ENCODE data around the gene PRR5L.
"Not testable (repeated sequence)": the region's sequence is repeated elsewhere in the genome, so short reads cannot be mapped to it uniquely, and the experiment has no call there.

PRR5L gene

DNA sequence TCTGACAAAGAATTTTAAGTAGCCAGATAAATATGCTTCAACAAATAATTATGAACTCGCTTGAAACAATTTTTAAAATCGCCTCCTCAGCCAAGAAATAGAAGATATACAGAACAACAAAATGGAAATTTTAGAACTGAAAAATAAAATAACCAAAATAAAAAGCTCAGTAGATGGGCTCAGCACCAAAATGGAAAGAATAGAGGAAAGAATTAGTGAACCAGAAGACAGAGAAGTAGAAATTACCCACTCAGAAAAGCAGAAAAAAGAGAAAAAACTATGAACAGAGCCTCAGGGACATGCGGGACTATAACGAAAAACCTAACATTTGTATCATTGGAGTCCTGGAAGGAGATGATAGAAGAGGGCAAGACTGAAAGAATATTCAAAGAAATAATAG lies 14.2 kb upstream of the PRR5L start:
- DNase-seq (ENCODE audit: low read depth) = no peak

DNA sequence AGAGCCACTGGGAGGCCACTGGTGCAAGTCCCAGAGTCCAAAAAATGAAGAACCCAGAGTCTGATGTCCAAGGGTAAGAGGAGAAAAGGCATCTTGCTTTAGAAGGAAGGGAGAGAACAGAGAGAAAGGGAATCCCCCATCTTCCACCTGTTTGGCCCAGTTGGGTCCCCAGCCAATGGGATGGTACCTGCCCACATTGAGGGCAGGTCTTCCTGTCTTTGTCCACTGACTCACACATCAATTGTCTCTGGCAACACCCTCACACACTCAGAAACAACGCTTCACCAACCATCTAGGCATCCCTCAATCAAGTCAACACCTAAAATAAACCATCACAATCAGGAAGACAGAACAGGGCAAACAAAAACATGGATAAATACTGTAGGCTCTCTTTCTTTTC lies 13.2 kb upstream of the PRR5L start:
- DNase-seq (ENCODE audit: low read depth) = no peak

DNA sequence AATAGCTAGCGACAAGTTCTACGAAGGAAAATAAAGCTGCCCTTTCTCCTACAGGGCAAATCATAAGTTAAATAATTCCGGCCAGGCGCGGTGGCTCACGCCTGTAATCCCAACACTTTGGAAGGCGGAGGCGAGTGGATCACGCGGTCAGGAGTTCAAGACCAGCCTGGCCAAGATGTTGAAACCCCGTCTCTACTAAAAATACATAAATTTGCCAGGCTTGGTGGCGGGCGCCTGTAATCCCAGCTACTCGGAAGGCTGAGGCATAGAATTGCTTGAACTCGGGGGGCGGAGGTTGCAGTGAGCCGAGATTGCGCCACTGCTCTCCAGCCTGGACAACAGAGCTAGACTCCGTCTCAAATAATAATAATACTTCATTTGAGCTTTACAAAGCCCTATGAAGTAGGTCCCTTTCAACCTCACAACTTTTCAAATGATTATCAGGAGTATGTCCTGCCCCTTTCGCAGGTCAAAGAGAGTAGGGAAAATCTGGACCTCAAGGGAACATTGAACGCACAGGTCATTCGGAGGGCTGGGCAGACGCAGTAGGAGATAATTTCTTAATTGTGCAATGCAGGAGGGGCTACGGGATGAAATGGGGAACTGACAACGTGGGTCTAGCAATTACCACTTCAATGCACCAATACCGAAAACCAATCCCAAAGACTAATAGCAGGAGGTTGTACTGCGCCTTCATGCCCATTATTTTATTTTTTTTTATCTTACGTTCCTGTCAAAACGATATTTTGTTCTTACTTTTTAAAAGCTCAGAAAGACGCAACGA lies 7.5 kb upstream of the PRR5L start:
- no peak for DNase-seq (ENCODE audit: low read depth)

DNA sequence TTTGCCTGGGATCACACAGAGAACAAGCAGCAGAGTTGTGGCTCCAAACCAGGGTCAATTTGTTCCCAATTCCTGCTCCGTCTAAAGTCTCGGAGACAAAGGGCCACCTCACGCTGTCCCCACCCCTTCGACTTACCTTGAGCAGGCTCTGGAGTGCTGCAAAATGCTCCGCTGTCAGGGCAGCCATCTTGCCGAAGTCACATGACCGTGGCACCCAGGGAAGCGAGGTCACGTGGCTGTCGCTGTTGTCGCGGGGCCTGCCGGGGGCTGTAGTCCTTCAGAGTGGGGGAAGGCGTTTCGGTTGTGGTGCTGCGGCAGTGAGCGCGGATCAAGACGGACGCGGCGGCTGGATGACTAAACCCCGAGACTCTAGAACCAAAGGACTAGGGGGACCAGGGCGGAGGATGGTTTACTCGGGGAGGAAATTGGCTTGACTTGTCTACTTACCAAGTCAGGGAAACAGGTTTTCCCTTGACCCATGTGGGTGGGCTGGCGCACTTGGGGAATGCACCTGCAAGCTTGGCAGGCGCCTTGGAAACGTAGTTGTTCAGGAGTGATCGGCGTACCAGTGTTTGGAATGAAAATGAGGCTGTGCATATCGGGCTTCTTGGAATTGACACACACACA lies 6.7 kb upstream of the PRR5L start, which contains the start of gene COMMD9:
TSS of gene COMMD9 (minus strand) at position 199 of the 627 bp plus-strand sequence. CDS start at position 187, 12 bp downstream.
- DNase-seq (ENCODE audit: low read depth) = peak; percentile 75

DNA sequence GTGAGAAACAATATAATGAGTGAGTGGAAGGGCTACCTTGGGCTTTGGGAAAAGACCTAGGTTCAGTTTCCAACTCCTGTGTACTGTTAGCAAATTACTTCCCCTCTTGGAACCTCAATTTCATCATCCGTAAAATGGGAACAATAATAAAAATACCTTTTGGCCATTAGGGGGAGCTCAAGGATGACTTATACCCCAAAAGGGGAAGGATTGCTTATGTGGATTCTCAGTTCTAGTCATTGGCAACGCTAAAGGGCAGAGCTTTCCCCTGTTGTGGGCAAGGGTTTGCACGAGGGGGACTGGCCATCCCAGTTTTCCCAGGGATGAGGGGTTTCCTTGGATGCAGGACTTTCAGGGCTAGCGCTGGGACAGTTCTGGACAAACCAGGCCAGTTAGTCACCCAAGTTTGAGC lies 3.8 kb upstream of the PRR5L start:
- DNase-seq (ENCODE audit: low read depth) = no peak

DNA sequence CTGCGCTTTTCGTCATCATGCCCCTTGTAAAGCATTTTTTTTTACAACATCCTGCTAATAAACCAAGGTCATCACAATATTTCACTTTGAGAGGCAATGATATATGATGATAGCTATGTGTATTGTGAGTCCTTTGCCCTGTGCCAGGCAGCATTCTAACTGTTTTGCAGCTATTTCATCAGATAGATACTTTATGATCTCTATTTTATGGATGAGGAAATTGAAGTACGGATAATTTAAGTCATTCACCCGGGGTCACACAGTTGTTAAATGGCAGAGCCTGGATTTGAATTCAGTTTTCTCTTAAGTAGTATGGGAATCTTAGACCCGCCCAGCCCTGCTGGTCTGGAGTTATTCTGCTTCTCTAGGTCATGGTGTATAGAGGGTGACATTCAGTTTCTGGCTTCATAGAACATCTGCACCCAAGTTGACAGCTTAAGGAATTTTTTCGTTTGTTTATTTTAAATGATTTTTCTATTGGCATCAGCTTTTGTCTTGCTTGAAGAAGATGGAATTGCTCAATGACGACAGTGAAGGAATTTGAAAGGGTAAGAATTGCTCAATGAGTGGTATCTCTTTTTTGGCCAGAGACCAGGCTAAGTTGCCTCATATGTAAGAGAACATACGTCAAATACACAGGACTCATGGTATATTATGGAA lies 926 bp downstream of the PRR5L start:
- peak; percentile 45 for DNase-seq (ENCODE audit: low read depth)

DNA sequence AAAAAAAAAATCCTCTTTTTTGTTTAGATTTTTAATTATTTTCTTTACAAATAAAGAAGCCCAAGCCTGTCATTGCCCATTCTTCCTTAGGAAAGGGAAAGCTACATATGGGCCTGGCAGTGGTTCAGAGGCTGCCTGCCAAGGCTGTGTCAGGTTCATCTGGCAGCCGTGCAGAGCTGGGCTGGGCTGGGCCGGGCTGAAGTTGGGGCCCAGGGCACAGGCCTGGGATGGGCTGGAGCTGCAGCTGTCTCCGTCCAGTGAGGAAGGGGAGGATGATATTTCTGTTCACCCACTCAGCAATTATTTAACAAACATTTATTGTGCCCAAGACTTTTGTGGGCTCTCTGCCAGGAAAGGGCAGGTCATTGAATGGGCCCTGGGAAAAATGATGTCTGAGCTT lies 4.6 kb downstream of the PRR5L start:
- no peak for DNase-seq (ENCODE audit: low read depth)

DNA sequence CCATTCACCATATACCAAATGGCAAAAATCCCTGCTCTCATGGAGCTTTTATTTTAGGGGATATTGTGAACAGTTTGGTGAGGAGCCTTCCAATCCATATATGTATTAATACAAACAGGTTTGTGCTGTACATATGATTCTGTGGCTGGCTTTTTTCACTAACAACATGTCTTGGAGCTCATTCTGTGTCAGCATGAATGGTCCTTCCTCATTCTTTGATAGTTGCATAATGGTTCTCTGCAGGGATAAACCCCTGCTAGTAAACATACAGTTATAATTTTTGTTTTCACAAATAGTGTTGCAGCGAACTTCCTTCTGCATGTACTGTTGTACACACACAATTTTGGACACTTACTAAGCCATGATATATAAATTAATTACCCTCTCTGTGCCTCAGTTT lies 8.3 kb downstream of the PRR5L start:
- DNase-seq (ENCODE audit: low read depth) = no peak

DNA sequence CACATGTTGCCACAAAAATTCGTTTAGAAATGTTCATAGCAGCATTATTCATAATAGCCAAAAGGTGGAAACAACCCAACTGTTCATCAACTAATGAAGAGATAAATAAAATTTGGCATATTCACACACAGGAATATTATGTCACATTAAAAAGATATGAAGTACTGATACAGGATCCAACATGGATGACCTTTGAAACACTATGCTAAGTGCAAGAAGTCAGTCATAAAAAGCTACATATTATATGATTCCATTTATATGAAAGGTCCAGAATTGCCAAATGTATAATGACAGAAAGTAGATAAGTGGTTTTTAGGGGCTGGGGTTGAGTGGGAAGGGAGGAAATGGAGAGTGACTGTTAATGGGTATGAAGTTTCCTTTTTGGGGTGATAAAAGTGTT lies 9.0 kb downstream of the PRR5L start:
- DNase-seq (ENCODE audit: low read depth) = no peak

DNA sequence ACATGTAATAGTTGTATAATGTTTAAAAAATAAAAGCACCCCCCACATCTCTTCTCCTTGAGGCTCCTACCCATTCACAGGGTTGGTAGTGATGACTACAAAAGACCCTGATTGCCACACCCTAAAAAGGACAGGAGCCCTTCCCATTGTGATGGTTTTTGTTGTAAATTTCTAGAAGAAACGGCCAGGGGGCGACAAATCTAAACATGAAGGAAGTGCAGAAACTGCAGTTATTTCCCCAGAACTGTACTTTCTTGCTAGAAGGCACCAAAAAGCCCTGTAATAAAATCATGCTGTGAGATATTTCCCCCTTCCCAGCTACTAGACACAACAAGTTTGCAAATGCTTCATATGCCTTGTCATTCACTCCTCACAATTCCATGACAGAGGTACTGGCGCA lies 10.8 kb downstream of the PRR5L start:
- no peak for DNase-seq (ENCODE audit: low read depth)

DNA sequence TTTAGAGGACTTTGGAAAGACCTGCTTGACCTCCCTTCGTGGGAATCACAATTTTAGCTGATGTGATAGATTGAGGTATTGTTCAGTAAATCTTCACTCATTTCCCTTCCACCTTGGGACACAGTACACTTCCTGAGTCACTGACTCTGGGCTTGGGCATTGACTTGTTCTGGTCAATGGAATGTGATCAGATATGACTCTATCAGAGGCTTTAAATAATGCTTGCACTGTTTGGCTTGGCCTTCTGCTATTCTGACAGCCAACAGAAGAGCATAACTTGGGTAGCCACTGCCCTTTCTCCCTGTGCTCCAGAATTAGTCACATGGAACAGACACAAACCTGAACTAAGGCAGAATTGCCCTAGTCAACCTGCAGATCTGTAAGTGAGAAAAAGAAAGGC lies 12.5 kb downstream of the PRR5L start:
- no peak for DNase-seq (ENCODE audit: low read depth)

DNA sequence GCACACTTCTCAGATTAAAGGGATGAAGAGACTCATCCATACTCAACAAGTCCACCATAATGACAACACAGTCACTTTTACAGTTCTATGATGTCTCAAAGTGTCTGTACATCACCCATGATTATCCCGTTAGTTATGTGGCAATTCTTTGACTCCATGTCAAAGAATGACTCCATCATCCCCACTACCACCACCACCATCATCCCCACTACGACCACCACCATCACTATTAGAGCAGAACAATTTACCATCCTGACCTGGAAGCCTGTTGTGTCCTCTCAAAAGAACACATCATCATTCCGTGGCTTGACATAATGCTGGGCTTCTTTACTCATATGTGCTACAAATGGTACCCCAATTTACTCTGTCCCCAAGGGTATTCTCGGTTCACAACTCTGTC lies 13.7 kb downstream of the PRR5L start:
- DNase-seq (ENCODE audit: low read depth) = no peak

DNA sequence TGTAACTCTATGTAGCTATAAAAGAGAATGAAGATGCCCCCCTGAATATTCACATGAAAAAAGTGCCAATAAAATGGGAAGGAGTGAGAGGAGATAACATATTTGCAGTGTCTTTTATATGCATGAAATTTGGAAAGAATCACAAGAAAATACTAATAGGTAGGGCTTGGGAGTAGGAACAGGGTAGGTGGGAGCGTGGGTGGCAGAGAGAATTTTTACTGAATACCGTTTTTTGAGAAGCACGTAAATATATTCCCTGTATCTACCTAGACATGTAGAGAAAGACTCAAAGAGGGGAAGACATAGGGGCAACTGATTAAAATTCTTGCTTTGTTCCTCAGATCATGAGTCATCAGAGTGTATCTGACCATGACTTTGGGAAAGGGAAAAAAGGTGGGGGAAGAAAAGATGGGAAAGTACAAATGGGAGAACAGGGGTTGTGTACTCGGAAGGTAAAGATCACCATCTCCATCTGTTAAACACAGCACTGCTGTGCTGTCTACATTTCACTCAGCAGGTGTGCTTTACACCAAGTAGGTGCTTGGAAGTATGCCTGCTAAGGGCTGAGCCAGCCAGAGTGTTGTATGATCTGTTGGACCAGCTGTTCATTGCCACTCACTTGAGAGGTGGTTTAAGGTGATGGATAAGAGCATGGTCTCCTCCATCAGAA lies 16.0 kb downstream of the PRR5L start:
- no peak for DNase-seq (ENCODE audit: low read depth)

DNA sequence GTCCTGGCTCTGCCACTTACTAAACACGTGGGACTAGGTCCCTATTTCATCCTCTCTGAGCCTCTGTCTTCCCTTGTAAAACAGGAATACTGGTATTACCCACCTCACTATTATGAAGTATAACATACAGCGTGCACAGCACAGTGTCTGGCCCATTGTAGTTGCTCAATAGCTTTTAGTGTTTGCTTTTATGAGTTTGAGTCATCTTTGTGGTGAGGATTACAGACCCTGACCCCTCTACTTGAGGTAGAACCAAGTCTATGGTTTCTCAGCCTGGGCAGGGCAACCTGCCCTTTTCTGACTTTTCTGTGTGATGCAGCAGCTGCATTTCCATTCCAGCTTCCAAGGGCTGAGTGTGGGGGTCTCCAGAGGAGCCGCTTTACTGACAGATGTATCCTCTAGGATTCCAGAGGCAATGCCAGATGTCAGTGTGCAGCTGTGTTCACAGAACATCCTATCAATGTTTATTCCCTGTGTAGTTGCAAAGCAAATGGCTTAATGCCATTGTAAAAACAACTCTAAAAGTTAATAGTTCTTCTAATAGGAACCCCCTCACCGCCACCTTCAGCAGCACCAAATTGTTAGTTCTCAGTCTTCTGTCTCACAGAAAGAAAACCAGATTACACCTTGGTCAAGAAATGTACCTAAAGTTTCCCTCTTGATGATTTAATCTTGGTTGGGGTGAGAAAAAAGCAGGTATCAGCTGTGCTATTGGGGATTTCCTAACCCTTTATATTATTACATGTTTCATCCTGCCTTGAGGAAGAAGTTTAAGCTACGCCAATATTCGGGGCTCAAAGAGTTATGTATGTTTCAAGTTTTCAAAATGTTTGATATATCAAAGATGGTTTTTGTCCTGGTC lies 16.8 kb downstream of the PRR5L start:
- no peak for DNase-seq (ENCODE audit: low read depth)

DNA sequence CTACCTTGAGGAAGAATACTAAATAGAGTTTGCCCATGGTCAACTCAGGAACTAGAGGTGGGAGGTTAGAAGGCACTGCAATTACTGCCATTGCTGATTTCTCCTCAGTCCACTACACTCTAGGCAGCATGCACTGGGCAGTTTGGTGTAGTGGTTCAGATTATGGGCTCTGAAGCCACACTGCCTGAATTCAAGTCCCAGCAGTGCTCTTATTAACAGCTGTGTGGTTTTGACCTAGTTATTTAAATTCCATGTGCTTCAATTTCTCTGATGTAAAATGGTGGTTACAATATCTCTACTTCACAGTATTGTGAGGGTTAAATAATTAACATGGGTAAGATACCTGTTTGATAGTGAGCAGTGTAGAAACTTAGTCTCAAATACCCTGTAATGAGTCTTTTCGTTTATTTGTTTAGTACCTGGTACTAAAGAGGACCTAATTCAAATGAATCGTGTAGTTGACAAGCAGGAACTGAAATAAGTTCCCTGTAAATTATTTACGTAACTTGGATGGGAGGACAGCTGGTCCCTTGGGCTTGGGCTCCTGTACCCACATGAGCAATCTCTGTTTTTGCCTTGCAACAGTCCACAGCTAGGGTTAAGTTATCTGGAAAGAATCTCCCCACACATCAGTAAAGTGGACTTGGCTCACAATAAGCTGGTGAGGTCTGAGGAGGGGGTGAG lies 17.8 kb downstream of the PRR5L start:
- no peak for DNase-seq (ENCODE audit: low read depth)

DNA sequence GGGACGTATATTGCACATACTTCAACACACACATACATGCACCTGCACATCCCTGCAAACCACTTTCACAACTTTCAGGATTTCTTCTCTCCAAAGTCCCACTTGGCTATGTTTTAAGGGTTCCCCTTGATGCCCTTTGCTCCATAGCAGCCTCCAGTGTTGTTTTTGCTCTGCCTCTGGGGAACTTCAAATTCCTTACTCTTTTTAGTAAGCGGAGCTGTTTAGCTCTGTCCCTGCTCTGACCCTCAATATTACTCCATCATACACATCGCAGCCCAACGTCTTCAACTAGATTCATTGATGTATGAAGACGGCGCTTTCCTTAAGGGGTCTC lies 18.3 kb downstream of the PRR5L start:
- DNase-seq (ENCODE audit: low read depth) = no peak

DNA sequence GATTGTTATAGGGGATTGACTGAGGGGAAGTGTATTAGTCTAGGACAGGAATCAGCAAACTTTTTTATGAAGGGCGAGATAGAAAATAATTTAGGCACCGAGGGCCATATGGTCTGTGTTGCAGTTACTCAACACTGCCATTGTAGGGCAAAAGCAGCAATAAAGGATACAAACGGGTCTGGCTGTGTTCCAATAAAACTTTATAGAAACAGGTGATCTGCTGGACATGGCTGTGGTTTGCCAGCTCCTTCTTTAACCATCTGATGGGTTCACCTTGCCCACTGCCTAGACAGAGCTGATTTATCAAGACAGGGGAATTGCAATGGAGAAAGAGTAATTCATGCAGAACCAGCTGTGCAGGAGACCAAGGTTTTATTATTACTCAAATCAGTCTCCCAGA lies 20.0 kb downstream of the PRR5L start:
- DNase-seq (ENCODE audit: low read depth) = no peak

DNA sequence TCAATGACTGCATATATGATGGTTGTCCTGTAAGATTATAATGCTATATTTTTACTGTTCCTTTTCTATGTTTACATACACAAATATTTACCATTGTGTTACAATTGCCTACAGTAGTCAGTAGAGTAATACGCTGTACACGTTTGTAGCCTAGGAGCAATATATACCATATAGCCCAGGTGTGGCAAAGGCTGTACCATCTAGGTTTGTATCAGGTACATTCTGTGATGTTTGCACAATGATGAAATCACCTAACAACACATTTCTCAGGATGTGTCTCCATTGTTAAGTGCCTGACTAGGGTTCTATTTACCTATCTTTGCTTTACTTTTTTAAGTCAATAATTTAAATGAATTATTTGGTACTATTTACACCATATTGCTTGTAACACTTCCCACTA lies 21.9 kb downstream of the PRR5L start:
- DNase-seq (ENCODE audit: low read depth) = no peak

DNA sequence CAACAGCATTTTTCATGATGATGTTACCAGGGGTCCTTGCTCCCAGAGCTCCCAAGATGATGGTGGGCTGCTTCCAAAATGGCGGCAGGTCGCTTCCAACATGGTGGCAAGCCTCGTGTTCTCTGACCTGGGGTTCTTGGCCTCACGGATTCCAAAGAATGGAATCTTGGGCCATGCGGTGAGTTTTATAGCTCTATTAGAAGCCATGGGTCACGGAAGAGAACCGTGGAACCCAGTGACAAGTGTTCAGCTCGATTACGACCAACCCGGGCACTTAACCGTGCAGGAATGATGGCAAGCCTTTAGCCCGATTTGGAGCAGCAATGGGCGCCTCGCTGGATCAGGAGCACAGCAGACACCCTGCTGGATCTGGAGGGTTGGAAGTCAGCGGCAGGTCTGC lies 28.9 kb downstream of the PRR5L start:
- not testable (repeated sequence) for DNase-seq (ENCODE audit: low read depth)

DNA sequence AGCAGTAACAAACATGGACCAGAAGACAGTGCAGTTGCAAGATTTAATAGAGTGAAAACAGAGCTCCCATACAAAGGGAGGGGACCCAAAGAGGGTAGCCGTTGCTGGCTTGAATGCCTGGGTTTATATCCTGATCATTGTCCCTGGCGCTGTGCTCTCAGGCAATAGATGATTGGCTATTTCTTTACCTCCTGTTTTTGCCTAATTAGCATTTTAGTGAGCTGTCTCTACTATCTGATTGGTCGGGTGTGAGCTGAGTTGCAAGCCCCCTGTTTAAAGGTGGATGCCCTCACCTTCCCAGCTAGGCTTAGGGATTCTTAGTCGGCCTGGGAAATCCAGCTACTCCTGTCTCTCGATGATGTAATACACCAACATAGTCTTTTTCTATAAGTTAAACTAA lies 29.3 kb downstream of the PRR5L start:
- DNase-seq (ENCODE audit: low read depth) = not testable (repeated sequence)
